Transverse colon (tissue), 4 donors: Measurements from ENCODE around the gene GSDMA. TPM values are rescaled to one million over a fixed set of nuclear protein-coding genes. Genes with fewer than 3 reads are reported as not detected.

Experiments
- DNase-seq: peaks from one replicate; pipeline ENCODE4 v3.0.0-alpha.2; 2019
- H3K27ac ChIP-seq, 4 donors: fragments of 200-600 bp; sonication (generic); 2 replicates each; pipeline ENCODE4 v1.5.1; 2016 to 2018; ENCODE audit warnings: inconsistent platforms in 4 of 4
- H3K27me3 ChIP-seq: fragments of 200-600 bp; sonication (generic); 2 replicates; pipeline ENCODE4 v1.5.1; 2017; ENCODE audit warnings: inconsistent platforms
- H3K36me3 ChIP-seq, 4 donors: fragments of 200-600 bp; sonication (generic); 2 replicates each; pipeline ENCODE4 v1.5.1; 2017 to 2019; ENCODE audit warnings: inconsistent platforms in 4 of 4
- H3K4me1 ChIP-seq, 4 donors: fragments of 200-600 bp; sonication (generic); 2 replicates each; pipeline ENCODE4 v1.5.1; 2017 to 2020; ENCODE audit warnings: inconsistent platforms in 4 of 4
- H3K4me3 ChIP-seq, 4 donors: fragments of 200-600 bp; sonication (generic); 1 replicate in 1 of 4; 2 replicates in 3 of 4; pipeline versions ENCODE4 v1.5.1 to v1.6.1; 2017 to 2019; ENCODE audit warnings: inconsistent platforms in 4 of 4
- H3K9me3 ChIP-seq, 2 donors: fragments of 200-600 bp; sonication (generic); 2 replicates each; pipeline ENCODE4 v1.5.1; 2017 to 2019; ENCODE audit warnings: inconsistent platforms in 2 of 2
- EP300 ChIP-seq: sonication (generic); formaldehyde crosslinking; IDR thresholded peaks from one replicate; pipeline ENCODE4 v1.6.1; 2017; ENCODE audit warnings: antibody characterized with exemption, low read depth
- POLR2A ChIP-seq: fragments of 450-650 bp; IDR thresholded peaks from one replicate; pipeline ENCODE4 v1.6.1; 2016; ENCODE audit warnings: antibody characterized with exemption, mild to moderate bottlenecking, moderate library complexity
- POLR2AphosphoS5 ChIP-seq, 3 donors: sonication (generic); formaldehyde crosslinking; IDR thresholded peaks; one replicate each; pipeline ENCODE4 v1.6.1; 2016; ENCODE audit warnings: antibody characterized with exemption in 3 of 3
- WGBS, 2 donors: methylation state at CpG; one replicate each; pipeline ENCODE4 v1.1.5; 2018; ENCODE audit warnings: low coverage in 1 of 2; 5-methylcytosine and 5-hydroxymethylcytosine counted together
- in situ Hi-C, 4 donors: fragments of 200-750 bp; cut with MboI; loops; one replicate each; pipeline versions ENCODE4 v1.15.0 to v1.15.1; 2017; ENCODE audit warnings: low sequenced_read_pairs in 3 of 4, low pct_ligation_motif_present in 1 of 4, low pct_unique_long_range_greater_than_20kb in 1 of 4
- intact Hi-C: fragments of 100-400 bp; cut with DNase I; formaldehyde crosslinking; loops from one replicate; pipeline ENCODE4 v1.15.1; 2023; ENCODE audit warnings: low total_unique reads
- total RNA-seq, 4 donors: library from RNA; depleted of rRNA; stranded (reverse); fragments of >200 nt; gene quantifications; one replicate each; pipeline ENCODE4 v1.1.0, GENCODE V29; 2016
- TF ChIP-seq, protein P1 (sequence below), 5 experiments: fragments of 200-600 bp in 3 of 5; fragments of 450-650 bp in 2 of 5; sonication (generic) in 3 of 5; IDR thresholded peaks; 1 replicate in 2 of 5; 2 replicates in 3 of 5; pipeline ENCODE4 v1.5.1; 2016 to 2017; ENCODE audit warnings: antibody characterized with exemption in 5 of 5, inconsistent platforms in 3 of 5, mild to moderate bottlenecking in 2 of 5, moderate library complexity in 1 of 5

The GSDMA gene
- total RNA-seq, 4 donors from 2014 or later = 3.7 TPM; not detected in 3

GRCh38 chr17:39953471-39953888 is 9.3 kb upstream of the GSDMA start:
- Histone ChIP-seq H3K27ac (peak overlapping the region; percentile 47 to 79 (median 68)), H3K27me3 (no peaks in the 10 kb centered on the region), H3K4me1 (peaks cover 0 to 14% (median 6%) of the 10 kb centered on the region in 4 donors), H3K4me3 (peak overlapping the region in 3 of 4 donors; percentile 16 to 38 (median 30)), H3K36me3 (no peaks in the 10 kb centered on the region), H3K9me3 (no peaks in the 10 kb centered on the region)
- no peak for DNase-seq
- 54% methylated on average over 9 of the region's 9 CpGs; no CpG with 5 or more reads in 1 of the 2 donors for WGBS, 2 donors
- TF ChIP-seq, protein P1, sequence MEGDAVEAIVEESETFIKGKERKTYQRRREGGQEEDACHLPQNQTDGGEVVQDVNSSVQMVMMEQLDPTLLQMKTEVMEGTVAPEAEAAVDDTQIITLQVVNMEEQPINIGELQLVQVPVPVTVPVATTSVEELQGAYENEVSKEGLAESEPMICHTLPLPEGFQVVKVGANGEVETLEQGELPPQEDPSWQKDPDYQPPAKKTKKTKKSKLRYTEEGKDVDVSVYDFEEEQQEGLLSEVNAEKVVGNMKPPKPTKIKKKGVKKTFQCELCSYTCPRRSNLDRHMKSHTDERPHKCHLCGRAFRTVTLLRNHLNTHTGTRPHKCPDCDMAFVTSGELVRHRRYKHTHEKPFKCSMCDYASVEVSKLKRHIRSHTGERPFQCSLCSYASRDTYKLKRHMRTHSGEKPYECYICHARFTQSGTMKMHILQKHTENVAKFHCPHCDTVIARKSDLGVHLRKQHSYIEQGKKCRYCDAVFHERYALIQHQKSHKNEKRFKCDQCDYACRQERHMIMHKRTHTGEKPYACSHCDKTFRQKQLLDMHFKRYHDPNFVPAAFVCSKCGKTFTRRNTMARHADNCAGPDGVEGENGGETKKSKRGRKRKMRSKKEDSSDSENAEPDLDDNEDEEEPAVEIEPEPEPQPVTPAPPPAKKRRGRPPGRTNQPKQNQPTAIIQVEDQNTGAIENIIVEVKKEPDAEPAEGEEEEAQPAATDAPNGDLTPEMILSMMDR (IDR thresholded peaks at IDR 0.05) = no peak
- TF ChIP-seq POLR2A (no peak), EP300 (no peak), POLR2AphosphoS5 (IDR thresholded peaks at IDR 0.05) (no peak)
- in situ Hi-C loops (no loop called here), intact Hi-C loops (no loop called here)

DNA sequence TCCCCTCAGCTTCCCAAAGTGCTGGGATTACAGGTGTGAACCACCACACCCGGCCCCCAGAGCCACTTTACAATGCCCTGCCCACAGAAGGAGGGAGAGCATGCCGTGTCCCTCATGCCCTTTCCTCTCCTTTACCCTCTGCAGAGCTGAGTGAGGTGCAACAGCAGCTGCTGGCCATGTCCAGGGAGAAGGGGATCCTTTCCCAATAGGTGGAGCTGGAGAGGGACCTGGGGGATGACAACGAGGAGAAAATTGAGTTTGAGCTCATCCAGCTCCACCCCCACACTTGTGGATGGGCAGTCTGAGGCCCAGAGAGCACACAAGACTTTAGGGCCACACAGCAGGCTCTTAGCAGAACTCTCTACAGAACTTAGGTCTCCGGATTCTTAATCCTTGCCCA is 7.9 kb upstream of the GSDMA start:
- intact Hi-C loops = no loop called here
- Histone ChIP-seq H3K27ac (no peak overlapping the region), H3K4me3 (no peak overlapping the region), H3K4me1 (peaks cover 0 to 20% (median 12%) of the 10 kb centered on the region in 4 donors), H3K36me3 (no peaks in the 10 kb centered on the region), H3K27me3 (no peaks in the 10 kb centered on the region), H3K9me3 (no peaks in the 10 kb centered on the region)
- TF ChIP-seq, protein P1 (IDR thresholded peaks at IDR 0.05) = no peak
- no peak for TF ChIP-seq EP300
- no peak for TF ChIP-seq POLR2A
- no peak for TF ChIP-seq POLR2AphosphoS5 (IDR thresholded peaks at IDR 0.05)
- in situ Hi-C loops = no loop called here
- no peak for DNase-seq
- 52 to 83% methylated on average over 1 to 4 of the region's 4 CpGs for WGBS, 2 donors

GRCh38 chr17:39955726-39956225 is 7.0 kb upstream of the GSDMA start:
- WGBS, 2 donors = 71 to 100% methylated on average over 1 to 4 of the region's 4 CpGs
- Histone ChIP-seq H3K9me3 (no peaks in the 10 kb centered on the region), H3K36me3 (no peaks in the 10 kb centered on the region), H3K4me1 (peaks cover 0 to 26% (median 17%) of the 10 kb centered on the region in 4 donors), H3K27me3 (no peaks in the 10 kb centered on the region), H3K4me3 (no peak overlapping the region), H3K27ac (no peak overlapping the region)
- TF ChIP-seq EP300 (no peak), POLR2AphosphoS5 (IDR thresholded peaks at IDR 0.05) (no peak), POLR2A (no peak)
- TF ChIP-seq, protein P1 (IDR thresholded peaks at IDR 0.05) = no peak
- DNase-seq = no peak
- in situ Hi-C loops (no loop called here), intact Hi-C loops (no loop called here)

- no peaks in the 10 kb centered on the region for H3K27me3 ChIP-seq
- H3K4me1 ChIP-seq = peaks cover 0 to 15% (median 11%) of the 10 kb centered on the region in 4 donors
- no peaks in the 10 kb centered on the region for H3K9me3 ChIP-seq
- 17 to 45% methylated on average over 1 to 8 of the region's 8 CpGs for WGBS, 2 donors
- TF ChIP-seq POLR2AphosphoS5 (IDR thresholded peaks at IDR 0.05) (no peak), EP300 (no peak), POLR2A (no peak)
- TF ChIP-seq, protein P1 (IDR thresholded peaks at IDR 0.05) = no peak
- H3K36me3 ChIP-seq = no peaks in the 10 kb centered on the region
- intact Hi-C loops = no loop called here
- no peak for DNase-seq
- H3K27ac ChIP-seq = peak overlapping the region in 3 of 4 donors; percentile 23 to 49 (median 46)
- H3K4me3 ChIP-seq = no peak overlapping the region
- in situ Hi-C loops = no loop called here
Observed at GRCh38 chr17:39960524-39961041, 2.2 kb upstream of the GSDMA start.
